NCI-H1105 treated with DMSO at 0.1 percent for 48 hours (cell line): Measurements from ENCODE around the gene EIF3F.

Experiments used
- DNase-seq: peaks from one replicate; lab custom pipeline; 2025; lab: John Stamatoyannopoulos, UW

EIF3F gene

DNA sequence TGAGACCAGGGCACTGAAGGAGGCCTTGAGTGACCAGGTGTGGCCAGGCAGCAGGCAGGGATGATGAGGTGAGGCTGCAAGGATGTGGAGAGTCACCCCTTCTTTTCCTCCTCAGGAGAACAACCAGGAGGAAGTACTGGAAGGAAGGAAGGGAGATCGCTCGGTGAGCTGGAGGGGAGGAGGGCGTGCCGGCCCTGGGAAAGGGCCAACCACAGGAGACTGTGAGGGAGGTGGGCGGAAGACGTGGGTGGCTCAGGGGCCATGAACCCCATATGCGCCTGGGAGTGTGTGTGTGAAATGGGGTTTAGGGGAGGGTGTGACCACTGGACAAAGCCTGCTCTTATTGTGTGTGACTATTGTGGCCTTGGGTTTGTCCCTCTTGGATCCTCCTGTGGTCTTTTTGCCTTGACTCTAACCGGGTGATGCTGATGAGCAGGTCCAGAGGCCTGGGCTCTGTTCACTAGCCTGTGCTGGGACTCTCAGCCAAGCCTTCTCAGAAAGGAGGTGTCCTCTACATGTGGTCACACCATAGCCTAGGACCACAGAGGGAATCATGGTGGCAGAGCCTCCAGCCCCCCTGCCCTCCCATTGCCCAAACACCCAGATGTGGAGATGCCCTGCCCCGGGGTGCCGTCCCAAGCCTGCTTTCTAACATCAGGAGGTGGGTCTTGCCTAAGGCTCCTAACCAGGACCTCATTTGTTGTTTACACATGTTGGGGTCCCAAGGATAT, 52.6 kb downstream of the EIF3F start:
- no peak for DNase-seq

- no peak for DNase-seq
These were observed 53.3 kb downstream of the EIF3F start for GRCh38 chr11:8040261-8040920.

DNA sequence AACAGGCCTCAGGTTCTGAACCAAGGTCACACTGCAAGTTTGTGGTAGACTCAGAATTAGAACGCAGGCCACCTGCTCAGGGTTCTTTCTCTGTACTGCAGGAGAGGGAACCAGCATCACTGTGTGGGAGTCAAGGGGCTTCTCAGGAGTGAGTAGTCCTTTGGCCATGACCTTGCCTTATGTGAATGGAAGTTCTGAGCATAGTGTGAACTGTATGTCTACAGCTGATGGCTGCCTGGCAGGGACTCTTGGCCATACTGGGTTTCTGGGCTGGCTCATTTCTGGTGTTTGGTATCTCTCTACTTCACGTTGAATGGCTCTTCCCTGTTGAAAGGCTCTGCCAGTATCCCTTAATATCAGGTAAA, 53.8 kb downstream of the EIF3F start:
- DNase-seq = no peak

- DNase-seq = no peak
These were observed 54.4 kb downstream of the EIF3F start for GRCh38 chr11:8041576-8041975.

GRCh38 chr11:8043756-8044155, 56.6 kb downstream of the EIF3F start:
- DNase-seq = no peak

- DNase-seq = no peak
These were observed 58.7 kb downstream of the EIF3F start for GRCh38 chr11:8045839-8046238.

GRCh38 chr11:8047382-8047781, 60.2 kb downstream of the EIF3F start:
- DNase-seq = no peak

- no peak for DNase-seq
These were observed 61.9 kb downstream of the EIF3F start for GRCh38 chr11:8049084-8049483.
